GM23338 (cell line): Measurements from ENCODE around the gene DNAJC13. TPM values are rescaled to one million over a fixed set of nuclear protein-coding genes. Genes with fewer than 3 reads are reported as not detected.

ENCODE experiments used
- ATAC-seq: fragments of 200-7000 bp; cut with Tn5 transposase; 3 replicates; pipeline ENCODE4 v1.9.1; 2020
- DNase-seq: peaks from one replicate; pipeline ENCODE4 v3.0.0-alpha.2; 2015; ENCODE audit warnings: low spot score
- H2AFZ ChIP-seq: fragments of 200-600 bp; sonication (generic); 2 replicates; pipeline ENCODE4 v1.8.0; 2016; ENCODE audit warnings: antibody characterized with exemption, mild to moderate bottlenecking, moderate library complexity
- H3F3A ChIP-seq: fragments of 200-600 bp; sonication (generic); replicated peaks from 2 replicates; pipeline ENCODE4 v1.8.0; 2017; ENCODE audit warnings: antibody characterized with exemption, mixed run types, low read depth
- H3K27ac ChIP-seq: fragments of 200-600 bp; sonication (generic); 2 replicates; pipeline ENCODE4 v1.6.1; 2016; ENCODE audit warnings: low read depth
- H3K27me3 ChIP-seq: fragments of 200-600 bp; sonication (generic); 2 replicates; pipeline ENCODE4 v1.8.0; 2016; ENCODE audit warnings: mild to moderate bottlenecking, mixed run types, moderate library complexity; ENCODE audit not compliant: insufficient read depth
- H3K36me3 ChIP-seq: fragments of 200-600 bp; sonication (generic); 2 replicates; pipeline ENCODE4 v1.8.0; 2016; ENCODE audit warnings: mild to moderate bottlenecking; ENCODE audit not compliant: insufficient read depth
- H3K4me1 ChIP-seq: fragments of 200-600 bp; sonication (generic); 2 replicates; pipeline ENCODE4 v1.8.0; 2016; ENCODE audit warnings: mild to moderate bottlenecking, moderate library complexity; ENCODE audit not compliant: insufficient read depth
- H3K4me2 ChIP-seq: fragments of 200-600 bp; sonication (generic); 2 replicates; pipeline ENCODE4 v1.7.1; 2017; ENCODE audit warnings: mixed run types
- H3K4me3 ChIP-seq: fragments of 200-600 bp; sonication (generic); 2 replicates; pipeline ENCODE4 v1.6.1; 2016; ENCODE audit warnings: mixed run types
- H3K79me2 ChIP-seq: fragments of 200-600 bp; sonication (generic); replicated peaks from 2 replicates; pipeline ENCODE4 v1.8.0; 2017; ENCODE audit warnings: mild to moderate bottlenecking; ENCODE audit not compliant: insufficient read depth
- H3K9me2 ChIP-seq: fragments of 200-600 bp; sonication (generic); 2 replicates; pipeline ENCODE4 v1.8.0; 2017; ENCODE audit not compliant: insufficient read depth
- H4K20me1 ChIP-seq: fragments of 200-600 bp; sonication (generic); replicated peaks from 2 replicates; pipeline ENCODE4 v1.8.0; 2017; ENCODE audit warnings: mild to moderate bottlenecking; ENCODE audit not compliant: insufficient read depth
- H3K27ac Mint-ChIP-seq: 2 replicates; pipeline ENCODE4 v1.8.0; 2020; ENCODE audit warnings: inconsistent platforms, mild to moderate bottlenecking, moderate library complexity, mixed read lengths
- H3K27me3 Mint-ChIP-seq: 3 replicates; pipeline ENCODE4 v1.8.0; 2022; ENCODE audit warnings: low read depth, mild to moderate bottlenecking, moderate library complexity, mixed read lengths, inconsistent platforms; ENCODE audit not compliant: insufficient read depth, poor library complexity
- H3K36me3 Mint-ChIP-seq: 3 replicates; pipeline ENCODE4 v1.8.0; 2021; ENCODE audit warnings: low read depth, mild to moderate bottlenecking, inconsistent platforms, moderate library complexity, mixed read lengths
- H3K4me1 Mint-ChIP-seq: 3 replicates; pipeline ENCODE4 v1.8.0; 2020; ENCODE audit warnings: mild to moderate bottlenecking, inconsistent platforms, mixed read lengths
- H3K4me3 Mint-ChIP-seq: 3 replicates; pipeline ENCODE4 v1.8.0; 2021; ENCODE audit warnings: moderate library complexity, mild to moderate bottlenecking, inconsistent platforms, mixed read lengths
- H3K9me3 Mint-ChIP-seq: 3 replicates; pipeline ENCODE4 v1.8.0; 2020; ENCODE audit warnings: moderate library complexity, mild to moderate bottlenecking, inconsistent platforms, mixed read lengths
- CREB1 ChIP-seq: fragments of 250-450 bp; sonication (Bioruptor Pico); IDR thresholded peaks from 2 replicates; pipeline ENCODE4 v1.5.0; 2020; ENCODE audit warnings: low read depth, mild to moderate bottlenecking, moderate library complexity
- CTCF ChIP-seq, 2 experiments: fragments of 200-600 bp in 1 of 2; sonication (generic) in 1 of 2; conservative IDR thresholded peaks; 2 replicates each; pipeline versions ENCODE4 v1.5.1 to v1.6.1; 2016 to 2017; ENCODE audit warnings: antibody characterized with exemption in 2 of 2, low read depth in 2 of 2, mild to moderate bottlenecking in 2 of 2, moderate library complexity in 1 of 2
- ETS1 ChIP-seq: IDR thresholded peaks from 2 replicates; pipeline ENCODE4 v1.6.1; 2016; ENCODE audit warnings: antibody characterized with exemption
- EZH2 ChIP-seq: fragments of 200-600 bp; sonication (generic); IDR thresholded peaks from one replicate; pipeline ENCODE4 v1.8.0; 2017; ENCODE audit warnings: antibody characterized with exemption, mild to moderate bottlenecking, low read depth; ENCODE audit not compliant: unreplicated experiment
- EZH2phosphoT487 ChIP-seq: fragments of 200-600 bp; sonication (generic); IDR thresholded peaks from one replicate; pipeline ENCODE4 v1.8.1; 2018; ENCODE audit warnings: antibody characterized with exemption; ENCODE audit not compliant: unreplicated experiment
- JUNB ChIP-seq: IDR thresholded peaks from one replicate; pipeline ENCODE4 v1.6.1; 2016; ENCODE audit warnings: antibody characterized with exemption; ENCODE audit not compliant: unreplicated experiment
- NANOG ChIP-seq: IDR thresholded peaks from 2 replicates; pipeline ENCODE4 v1.6.1; 2016; ENCODE audit warnings: antibody characterized with exemption, borderline replicate concordance
- POLR2AphosphoS5 ChIP-seq: IDR thresholded peaks from 2 replicates; pipeline ENCODE4 v1.6.1; 2016; ENCODE audit warnings: antibody characterized with exemption, low read depth
- REST ChIP-seq: IDR thresholded peaks from one replicate; pipeline ENCODE4 v1.6.1; 2018; ENCODE audit warnings: antibody characterized with exemption; ENCODE audit not compliant: unreplicated experiment
- STAT1 ChIP-seq: IDR thresholded peaks from one replicate; pipeline ENCODE4 v1.6.1; 2016; ENCODE audit warnings: antibody characterized with exemption; ENCODE audit not compliant: unreplicated experiment
- ZNF114 ChIP-seq: fragments of 250-450 bp; sonication (Bioruptor Pico); IDR thresholded peaks from 2 replicates; pipeline ENCODE4 v1.5.0; 2020; ENCODE audit warnings: mild to moderate bottlenecking, moderate library complexity
- ZNF331 ChIP-seq: fragments of 250-450 bp; sonication (Bioruptor Pico); IDR thresholded peaks from 2 replicates; pipeline ENCODE4 v1.5.0; 2020; ENCODE audit warnings: low read depth, mild to moderate bottlenecking, moderate library complexity
- ZNF462 ChIP-seq: fragments of 250-450 bp; sonication (Bioruptor Pico); IDR thresholded peaks from 2 replicates; pipeline ENCODE4 v1.5.0; 2020; ENCODE audit warnings: mild to moderate bottlenecking, moderate library complexity
- polyA plus RNA-seq: library from polyadenylated mRNA; unstranded; fragments of >200 nt; fragmentation: Nextera tagmentation; extraction: Ambion mirVana; gene quantifications from 2 replicates; pipeline ENCODE4 v1.2.1, GENCODE V29; 2016
- total RNA-seq: library from RNA; depleted of rRNA; stranded (reverse); fragments of >200 nt; shearing (Covaris generic); gene quantifications from 2 replicates; pipeline ENCODE4 v1.2.3, GENCODE V29; 2014

DNAJC13 gene
- total and polyA plus RNA-seq, 2 experiments from 2014 or later, result 8.3 to 33.6 TPM

- Histone ChIP-seq H3K4me3 (no peak overlapping the region), H3K9me2 (no peaks in the 10 kb centered on the region), H3K79me2 (no peaks in the 10 kb centered on the region), H3K27me3 (no peaks in the 10 kb centered on the region), H4K20me1 (peaks cover 4% of the 10 kb centered on the region; the same call in 1 of the 2 replicates), H3F3A (no peaks in the 10 kb centered on the region), H3K36me3 (peaks cover 49% of the 10 kb centered on the region; the same call in 1 of the 2 replicates), H3K27ac (no peak overlapping the region), H3K4me2 (no peak overlapping the region), H2AFZ (no peak overlapping the region), H3K4me1 (no peaks in the 10 kb centered on the region)
- Mint-ChIP-seq H3K9me3 (no peaks in the 10 kb centered on the region), H3K4me1 (no peaks in the 10 kb centered on the region), H3K4me3 (no peak overlapping the region), H3K27ac (no peak overlapping the region), H3K27me3 (no peaks in the 10 kb centered on the region), H3K36me3 (peaks cover 34% of the 10 kb centered on the region)
- DNase-seq (no peak), ATAC-seq (no peak)
- TF ChIP-seq ZNF462 (CRISPR knock-in tag) (no peak), STAT1 (no peak), REST (no peak), ZNF114 (CRISPR knock-in tag) (no peak), JUNB (no peak), POLR2AphosphoS5 (no peak), ETS1 (no peak), EZH2phosphoT487 (no peak), NANOG (no peak), CTCF (conservative IDR thresholded peaks at IDR 0.05; ENCODE audit: low read depth in 2 of 2) (no peak), CREB1 (CRISPR knock-in tag) (no peak), ZNF331 (CRISPR knock-in tag) (no peak), EZH2 (no peak)
These were observed 90.4 kb downstream of the DNAJC13 start for GRCh38 chr3:132507657-132508056.
